Hematopoietic multipotent progenitor cell treated with erythropoietin and hydrocortisone succinate and interleukin-3 and kit ligand, for 6 days (in vitro differentiated cells): ENCODE measurements around the gene SANBR.

Experiments
- DNase-seq: peaks from one replicate; pipeline ENCODE4 v3.0.0-alpha.2; 2015

Gene SANBR

DNA sequence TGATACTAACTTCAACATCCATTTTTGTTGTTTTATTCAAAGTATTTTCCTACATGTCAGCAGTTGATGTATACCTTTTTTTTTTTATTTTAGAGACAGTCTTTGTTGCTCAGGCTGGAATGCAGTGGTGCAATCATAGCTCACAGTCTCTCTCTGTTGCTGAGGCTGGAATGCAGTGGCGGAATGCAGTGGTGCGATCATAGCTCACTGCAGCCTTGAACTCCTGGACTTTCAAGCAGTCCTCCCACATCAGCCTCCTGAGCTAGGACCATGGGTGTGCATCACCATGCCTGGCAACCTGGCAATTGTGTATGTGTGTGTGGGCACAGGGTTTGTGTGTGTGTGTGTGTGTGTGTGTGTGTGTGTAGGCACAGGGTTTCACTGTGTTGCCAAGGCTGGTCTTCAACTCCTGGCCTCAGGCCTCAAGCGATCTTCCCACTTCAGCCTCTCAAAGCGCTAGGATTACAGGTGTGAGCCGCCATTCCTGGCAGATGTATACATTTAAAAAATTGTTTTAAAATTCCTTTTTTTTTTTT is 24.8 kb downstream of the SANBR start:
- DNase-seq: no peak

DNA sequence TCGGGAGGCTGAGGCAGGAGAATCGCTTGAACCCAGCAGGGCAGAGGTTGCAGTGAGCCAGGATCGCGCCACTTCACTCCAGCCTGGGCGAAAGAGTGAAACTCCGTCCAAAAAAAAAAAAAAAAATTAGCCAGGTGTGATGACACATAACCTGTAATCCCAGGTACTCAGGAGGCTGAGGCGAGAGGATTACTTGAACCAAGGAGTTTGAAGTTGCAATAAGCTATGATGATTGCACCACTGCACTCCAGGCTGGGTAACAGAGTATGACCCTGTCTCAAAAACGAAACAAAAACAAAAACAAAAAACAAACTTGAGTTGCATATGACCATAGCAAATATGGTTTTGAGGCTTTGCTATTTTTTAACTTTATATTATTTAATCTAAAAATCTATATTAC is 25.8 kb downstream of the SANBR start:
- DNase-seq: no peak

DNA sequence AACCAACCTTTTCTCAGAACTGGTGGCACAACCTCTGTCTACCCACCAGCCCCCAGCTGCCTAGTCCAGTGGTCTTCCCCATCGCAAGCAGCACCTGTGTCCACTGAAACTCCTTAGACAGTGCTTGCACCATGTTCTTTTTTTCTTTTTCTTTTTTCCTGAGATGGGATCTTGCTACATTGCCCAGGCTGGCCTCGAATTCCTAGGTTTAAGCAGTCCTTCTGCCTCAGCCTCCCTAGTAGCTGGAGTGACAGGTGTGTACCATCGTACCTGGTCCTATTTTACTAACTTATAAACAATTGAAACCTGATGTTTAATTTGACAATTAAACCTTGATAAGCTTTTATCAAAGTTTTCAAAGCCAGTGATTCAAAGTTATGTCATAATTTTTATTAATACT is 30.8 kb downstream of the SANBR start:
- DNase-seq: no peak

DNA sequence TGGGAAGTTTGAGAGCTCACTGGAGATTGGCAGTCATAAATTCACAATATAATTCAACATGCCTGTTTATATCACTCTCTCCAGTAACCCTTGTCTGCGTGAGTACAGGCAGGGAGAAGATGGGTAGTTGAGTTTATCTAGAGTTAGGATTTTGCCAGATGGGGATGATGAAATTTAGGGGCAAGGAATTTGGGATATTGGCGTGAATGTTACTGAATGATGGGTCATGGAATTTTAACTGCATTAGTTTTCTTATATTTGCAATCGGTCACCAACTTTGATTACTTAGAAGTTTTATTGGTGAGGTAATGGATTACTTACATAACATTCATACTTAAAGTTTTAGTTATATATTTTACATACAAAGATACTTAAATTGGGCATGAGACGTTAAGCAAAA is 35.1 kb downstream of the SANBR start:
- no peak for DNase-seq

DNA sequence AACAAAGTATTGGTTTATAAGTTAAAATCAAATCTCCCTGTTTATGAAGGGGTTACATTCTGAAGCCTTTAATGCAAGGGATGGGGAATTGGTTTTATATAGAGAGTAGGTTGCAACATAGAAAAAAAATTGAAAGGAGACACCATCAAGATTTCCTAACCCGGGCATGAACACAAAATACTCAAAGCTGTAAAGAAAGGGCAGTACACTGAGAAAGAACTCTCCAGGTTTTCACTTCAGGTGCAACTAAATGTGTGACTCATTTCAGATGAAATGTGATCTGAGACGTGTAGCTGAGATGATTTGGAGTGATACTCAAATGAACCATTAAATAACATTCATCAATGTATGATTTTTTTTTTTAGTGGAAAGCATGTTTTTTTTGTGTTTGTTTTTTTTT is 43.6 kb downstream of the SANBR start:
- DNase-seq: no peak

DNA sequence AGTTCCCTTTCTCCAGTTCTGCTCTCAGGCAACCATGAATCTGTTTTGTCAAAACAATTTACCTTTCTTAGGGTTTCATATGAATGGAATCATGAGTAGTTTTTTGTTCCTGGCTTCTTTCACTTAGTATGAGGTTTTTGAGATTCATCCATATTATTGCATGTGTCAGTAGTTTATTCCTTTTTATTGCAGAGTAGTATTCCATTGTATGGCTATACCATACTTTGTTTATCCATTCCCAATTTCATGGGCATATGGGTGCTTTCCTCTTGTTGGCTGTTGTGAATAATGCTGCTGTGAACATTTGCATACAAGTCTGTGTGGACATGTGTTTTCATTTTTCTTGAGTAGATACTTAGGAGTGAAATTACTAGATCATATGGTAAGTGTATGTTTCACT is 46.0 kb downstream of the SANBR start:
- no peak for DNase-seq

DNA sequence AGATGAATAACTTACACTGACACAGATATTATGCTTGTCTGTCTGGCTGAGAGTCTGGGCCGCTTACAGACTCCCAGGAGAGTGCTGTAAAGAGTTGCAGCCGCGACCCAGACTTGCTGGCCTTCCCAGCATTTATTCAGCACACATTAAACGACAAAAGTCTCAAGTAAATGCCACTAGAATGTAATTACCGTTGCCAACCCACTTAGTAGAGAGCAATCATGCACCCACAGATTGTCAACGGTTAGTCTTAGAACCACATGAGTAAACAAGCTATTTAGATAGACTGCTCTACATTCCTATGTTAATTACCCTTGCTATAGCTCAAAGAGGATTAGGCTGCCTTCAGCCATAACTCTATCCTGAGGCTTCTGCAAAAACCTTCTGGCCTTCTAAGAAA is 48.5 kb downstream of the SANBR start:
- no peak for DNase-seq
